C4-2B (cell line): ENCODE data around the gene PLD6.

ENCODE experiments used
- ZFX ChIP-seq: fragments of 450-650 bp; IDR thresholded peaks from 2 replicates; pipeline ENCODE4 v1.6.1; 2017
- TF ChIP-seq, protein P1 (sequence below): fragments of 450-650 bp; conservative IDR thresholded peaks from 2 replicates; pipeline ENCODE4 v1.5.1; 2017; ENCODE audit warnings: mild to moderate bottlenecking

DNA sequence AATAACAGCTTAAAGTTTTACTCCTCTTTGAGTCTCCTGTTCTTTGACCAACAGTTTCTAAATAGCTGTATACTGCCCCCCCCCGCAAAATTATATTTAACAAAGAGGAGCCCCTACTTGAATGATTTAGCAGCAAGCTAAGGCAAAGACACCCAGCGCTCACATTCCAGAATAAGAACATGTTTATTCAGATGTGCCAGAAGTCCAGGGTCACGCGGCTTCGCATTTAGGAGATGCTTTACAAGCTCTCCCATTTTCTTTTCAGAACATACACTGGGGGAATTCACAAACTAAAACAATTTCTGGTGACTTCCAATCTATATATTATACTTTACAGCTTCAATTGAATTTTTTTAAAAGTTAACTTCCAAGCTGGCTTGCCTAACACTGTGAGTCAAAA lies 5.3 kb downstream of the PLD6 start:
- TF ChIP-seq, protein P1, sequence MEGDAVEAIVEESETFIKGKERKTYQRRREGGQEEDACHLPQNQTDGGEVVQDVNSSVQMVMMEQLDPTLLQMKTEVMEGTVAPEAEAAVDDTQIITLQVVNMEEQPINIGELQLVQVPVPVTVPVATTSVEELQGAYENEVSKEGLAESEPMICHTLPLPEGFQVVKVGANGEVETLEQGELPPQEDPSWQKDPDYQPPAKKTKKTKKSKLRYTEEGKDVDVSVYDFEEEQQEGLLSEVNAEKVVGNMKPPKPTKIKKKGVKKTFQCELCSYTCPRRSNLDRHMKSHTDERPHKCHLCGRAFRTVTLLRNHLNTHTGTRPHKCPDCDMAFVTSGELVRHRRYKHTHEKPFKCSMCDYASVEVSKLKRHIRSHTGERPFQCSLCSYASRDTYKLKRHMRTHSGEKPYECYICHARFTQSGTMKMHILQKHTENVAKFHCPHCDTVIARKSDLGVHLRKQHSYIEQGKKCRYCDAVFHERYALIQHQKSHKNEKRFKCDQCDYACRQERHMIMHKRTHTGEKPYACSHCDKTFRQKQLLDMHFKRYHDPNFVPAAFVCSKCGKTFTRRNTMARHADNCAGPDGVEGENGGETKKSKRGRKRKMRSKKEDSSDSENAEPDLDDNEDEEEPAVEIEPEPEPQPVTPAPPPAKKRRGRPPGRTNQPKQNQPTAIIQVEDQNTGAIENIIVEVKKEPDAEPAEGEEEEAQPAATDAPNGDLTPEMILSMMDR, result no peak
- TF ChIP-seq ZFX, result no peak
